NCI-H82 (cell line): ENCODE results near the gene GFY.

Source experiments
- DNase-seq: peaks from one replicate; lab custom pipeline; 2025; lab: John Stamatoyannopoulos, UW

GFY gene

GRCh38 chr19:49428547-49429451 lies 3.6 kb downstream of the GFY start:
- DNase-seq: no peak

- DNase-seq: no peak
Observed at GRCh38 chr19:49430172-49430677, 5.0 kb downstream of the GFY start.

- peak; percentile 45 for DNase-seq
Observed at GRCh38 chr19:49430678-49431329, 5.6 kb downstream of the GFY start.

- DNase-seq: peak; percentile 39
Observed at GRCh38 chr19:49431330-49431749, 6.2 kb downstream of the GFY start.

DNA sequence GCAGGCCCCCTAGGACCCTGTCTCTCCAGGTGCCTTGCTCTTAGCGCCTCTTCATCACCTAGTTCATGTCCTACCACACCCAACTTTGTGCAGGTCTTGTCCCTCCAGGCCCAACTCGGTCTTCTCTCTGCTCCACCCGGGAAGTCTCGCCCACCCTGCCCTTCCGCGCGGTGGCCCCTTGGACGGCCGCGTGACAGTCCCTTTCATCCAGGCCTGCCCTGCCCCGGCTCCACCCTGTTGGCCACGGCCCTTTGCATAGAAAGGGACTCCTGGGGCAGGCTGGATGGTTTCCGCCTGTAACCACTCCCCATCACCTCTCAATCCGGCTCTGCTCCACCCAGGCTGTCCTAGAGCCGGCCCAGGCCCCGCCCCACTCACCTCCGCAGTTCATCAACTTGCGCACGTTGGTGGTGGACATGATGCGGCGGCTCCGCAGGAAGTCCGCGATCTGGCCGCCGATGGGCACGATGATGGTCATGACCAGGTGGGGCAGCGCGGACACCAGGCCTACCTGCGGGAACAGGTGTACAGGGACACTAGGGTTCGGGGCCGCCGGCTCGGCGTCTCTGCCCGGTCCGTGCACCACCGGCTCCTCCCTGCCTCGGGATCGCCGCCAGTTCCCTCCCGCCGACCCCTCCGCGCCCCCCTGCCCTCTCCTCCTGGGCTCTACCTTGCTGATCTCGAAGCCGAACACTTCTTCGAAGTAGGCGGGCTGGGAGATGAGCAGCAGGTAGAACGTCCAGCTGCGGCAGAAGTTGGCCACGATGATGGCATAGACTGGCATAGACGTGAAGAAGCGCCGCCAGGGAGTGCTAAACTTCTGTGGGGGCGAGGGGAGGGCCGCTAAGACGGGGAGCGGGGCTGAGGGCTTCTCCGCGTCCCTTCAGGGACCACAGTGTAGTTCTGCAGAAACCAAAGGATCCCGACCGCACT lies 7.2 kb downstream of the GFY start:
- no peak for DNase-seq

GRCh38 chr19:49433240-49433901 lies 8.2 kb downstream of the GFY start:
- DNase-seq: no peak

DNA sequence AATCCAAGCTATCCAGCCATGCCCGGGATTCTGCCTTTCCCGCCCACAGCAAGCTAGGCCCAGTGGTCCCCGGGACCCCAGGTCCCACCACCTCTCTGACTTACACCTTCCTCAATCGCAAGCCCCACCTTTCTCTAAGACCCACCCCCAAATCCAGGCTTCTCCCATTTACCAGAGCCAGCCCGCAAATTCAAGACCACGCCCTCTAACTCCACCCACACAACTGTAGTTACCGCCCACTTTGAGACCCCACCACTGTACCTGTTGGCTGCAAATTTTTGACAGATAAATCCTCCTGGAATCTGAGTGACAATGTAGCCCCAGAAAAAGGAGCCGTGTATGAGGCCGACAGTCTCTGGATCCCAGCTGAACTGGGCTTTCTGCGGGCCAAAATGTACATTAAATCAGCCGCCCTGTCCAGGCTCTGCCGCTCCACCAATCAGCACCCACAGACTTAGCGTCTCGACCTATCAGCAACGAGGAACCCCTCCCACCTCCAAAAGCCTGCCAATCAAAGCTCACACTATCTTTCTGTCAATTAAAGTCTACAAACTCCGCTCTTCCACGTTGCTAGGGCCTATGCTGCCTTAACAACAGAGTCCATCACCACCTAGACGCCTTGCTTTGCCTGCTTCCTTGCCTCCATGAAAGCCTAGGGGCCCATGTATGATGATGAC lies 9.9 kb downstream of the GFY start:
- DNase-seq: peak; percentile 28

- no peak for DNase-seq
Observed at GRCh38 chr19:49435670-49436069, 10.5 kb downstream of the GFY start.

- DNase-seq: no peak
Observed at GRCh38 chr19:49436381-49437017, 11.3 kb downstream of the GFY start.

DNA sequence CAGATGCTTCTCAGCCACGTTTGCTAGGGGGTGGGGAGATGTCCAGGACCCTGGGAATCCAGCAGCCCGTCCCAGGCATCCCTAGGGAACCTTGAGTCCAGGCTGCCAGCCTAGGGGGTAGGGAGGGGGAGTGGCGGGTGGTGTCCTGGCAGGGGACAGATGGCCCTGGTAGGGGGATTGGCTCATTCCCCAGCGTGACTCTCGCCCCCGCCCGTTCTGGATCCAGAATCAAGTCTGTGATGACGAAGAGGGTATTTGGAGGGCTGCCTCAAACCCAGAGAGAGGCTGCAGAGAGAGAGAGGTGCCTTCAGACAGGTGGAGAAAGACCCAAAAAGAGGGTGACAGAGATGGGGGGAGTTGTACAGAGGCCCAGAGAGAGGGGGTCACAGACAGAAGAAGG lies 12.0 kb downstream of the GFY start:
- DNase-seq: peak; percentile 96

- peak; percentile 88 for DNase-seq
Observed at GRCh38 chr19:49438261-49438660, 13.1 kb downstream of the GFY start.

DNA sequence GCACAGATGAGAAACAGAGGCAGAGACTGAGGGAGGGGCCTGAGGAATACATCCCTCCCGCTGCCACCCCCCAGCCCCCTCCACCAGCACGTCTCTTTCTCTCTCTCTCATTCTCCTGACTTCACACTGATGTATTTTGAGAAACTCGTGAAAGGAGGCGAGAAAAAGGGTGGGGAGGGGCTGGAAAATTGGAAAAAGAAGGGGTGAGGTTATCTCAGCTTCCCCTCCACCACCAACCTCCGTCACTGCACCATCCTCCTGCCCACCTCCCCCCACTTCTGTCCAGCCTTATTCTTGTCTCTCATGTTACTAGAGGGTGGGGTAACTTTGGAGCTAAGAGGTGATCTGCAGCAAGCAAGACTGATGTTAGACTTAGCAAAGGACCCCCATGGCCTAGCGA lies 14.6 kb downstream of the GFY start:
- DNase-seq: no peak

DNA sequence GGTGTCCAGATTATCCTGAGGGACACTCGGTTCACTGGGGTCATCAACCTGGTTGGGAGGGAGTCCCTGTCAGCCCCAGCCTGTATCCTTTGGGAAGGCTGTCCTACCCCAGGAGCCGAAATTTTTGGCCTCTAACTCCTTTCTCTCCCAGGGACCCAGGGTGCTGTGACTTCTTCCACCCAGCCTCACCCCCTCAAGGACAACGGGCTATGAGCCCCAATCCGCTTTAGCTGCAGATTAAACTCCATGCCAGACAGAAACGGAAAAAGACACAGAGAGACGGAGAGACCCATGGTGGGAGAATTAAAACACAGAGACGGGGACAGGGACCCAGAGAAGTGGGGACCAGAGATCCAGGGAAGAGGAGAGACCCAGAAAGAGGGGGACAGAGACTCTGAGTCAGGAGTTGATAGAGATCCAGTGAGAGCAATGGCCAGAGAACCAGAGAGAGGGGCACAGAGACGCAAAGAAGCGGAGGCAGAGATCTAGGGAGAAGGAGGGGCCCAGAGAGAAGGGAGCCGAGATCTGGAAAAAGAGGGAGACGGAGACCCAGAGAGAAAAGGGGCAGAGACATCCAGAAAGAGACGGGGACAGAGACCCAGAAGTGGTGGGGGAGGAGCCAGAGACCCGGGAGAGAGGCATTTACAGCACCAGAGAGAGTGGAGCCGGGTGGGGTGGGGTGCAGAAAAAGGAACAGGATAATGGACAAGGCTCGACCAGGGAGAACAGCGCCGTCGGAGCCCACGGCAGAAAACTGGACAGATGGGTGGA lies 15.4 kb downstream of the GFY start:
- peak; percentile 71 for DNase-seq

DNA sequence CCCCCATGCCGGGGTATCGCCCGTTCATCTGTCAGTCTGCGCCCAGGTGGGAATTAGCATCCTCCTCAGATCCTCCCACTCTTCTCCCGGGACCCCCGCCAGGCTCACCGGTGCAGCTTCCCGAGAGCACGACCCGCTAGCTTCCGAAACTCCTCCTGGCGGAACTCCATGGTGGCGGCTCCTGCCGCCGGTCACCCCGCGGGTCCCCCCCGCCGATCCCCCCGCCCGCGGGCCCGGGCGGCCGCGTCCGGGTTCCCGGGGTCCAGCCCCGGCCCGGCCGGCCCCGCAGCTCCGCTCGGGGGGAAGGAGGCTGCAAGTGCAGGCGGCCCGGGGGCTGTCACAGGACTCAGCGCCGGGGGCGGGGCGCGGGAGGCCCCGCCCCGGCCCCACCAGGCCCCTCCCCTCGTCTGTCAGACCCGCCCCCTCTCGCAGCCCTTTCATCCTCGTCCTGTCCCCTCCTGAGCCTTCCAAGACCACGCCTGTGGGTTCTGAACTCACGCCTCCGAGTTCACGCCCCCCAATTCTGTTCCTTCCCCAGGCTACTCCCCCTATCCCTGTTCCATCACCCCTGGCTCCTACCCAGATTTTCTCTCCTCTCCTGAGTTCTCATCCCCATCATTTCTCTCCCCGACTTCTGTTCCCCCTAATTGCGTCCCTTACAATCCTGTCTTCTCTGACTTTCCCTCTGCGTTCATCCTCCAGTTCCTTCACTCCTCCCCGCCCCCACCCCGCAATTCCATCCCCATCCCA lies 16.2 kb downstream of the GFY start, which contains the start of gene SLC17A7:
TSS of gene SLC17A7 (minus strand) at position 318 of the 750 bp plus-strand sequence. CDS start at position 170, 148 bp downstream.
- DNase-seq: peak; percentile 88

- peak; percentile 49 for DNase-seq
Observed at GRCh38 chr19:49441960-49442350, 16.8 kb downstream of the GFY start.

DNA sequence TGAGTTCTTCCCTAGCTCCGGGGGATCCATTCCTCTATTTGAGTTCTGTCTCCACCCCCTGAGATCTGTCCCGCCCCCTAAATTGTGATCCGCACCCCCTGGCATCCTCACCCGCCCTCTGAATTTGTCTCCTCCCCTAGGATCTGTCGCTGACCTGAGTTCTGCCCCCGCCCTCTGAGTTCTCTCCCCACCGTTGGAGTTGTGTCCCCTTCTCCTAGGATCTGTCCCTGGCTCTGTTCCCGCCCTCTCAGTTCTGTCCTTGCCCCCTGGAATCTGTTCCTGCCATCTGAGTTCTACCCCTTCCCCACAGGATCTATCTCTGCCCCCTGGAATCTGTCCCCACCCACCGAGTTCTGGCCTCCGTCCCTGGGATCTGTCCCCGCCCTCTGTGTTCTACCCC lies 17.2 kb downstream of the GFY start:
- DNase-seq: no peak

DNA sequence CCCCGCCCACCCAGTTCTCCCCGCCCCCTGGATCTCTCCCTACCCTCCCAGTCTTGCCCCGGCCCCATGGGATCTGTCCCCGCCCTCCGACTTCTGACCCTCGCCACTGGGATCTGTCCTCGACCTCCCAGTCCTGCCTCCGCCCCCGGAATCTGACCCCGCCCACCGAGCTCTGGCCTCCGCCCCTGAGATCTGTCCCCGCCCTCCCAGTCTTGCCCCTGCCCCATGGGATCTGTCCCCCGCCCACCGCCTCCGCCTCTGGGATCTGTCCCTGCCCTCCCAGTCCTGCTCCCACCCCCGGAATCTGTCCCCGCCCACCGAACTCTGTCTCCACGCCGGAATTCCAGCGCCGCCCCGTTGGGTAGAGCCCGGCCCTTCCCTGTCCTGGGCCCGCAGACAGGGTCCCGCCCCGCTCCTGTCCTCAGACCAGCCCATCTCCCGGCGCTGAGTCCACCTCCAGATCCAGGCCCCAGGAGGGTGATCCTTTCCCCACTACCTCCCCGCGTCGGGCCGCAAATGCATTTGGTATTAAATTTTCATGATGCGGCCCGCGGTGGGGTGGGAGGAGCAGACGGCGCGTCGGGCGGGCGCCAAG lies 17.7 kb downstream of the GFY start:
- DNase-seq: peak; percentile 98

GRCh38 chr19:49443366-49444099 lies 18.3 kb downstream of the GFY start:
- peak; percentile 98 for DNase-seq
